ENCODE results near the gene ADGRV1.
"Not testable (repeated sequence)": the region's sequence is repeated elsewhere in the genome, so short reads cannot be mapped to it uniquely, and the experiment has no call there.

The ADGRV1 gene

DNA sequence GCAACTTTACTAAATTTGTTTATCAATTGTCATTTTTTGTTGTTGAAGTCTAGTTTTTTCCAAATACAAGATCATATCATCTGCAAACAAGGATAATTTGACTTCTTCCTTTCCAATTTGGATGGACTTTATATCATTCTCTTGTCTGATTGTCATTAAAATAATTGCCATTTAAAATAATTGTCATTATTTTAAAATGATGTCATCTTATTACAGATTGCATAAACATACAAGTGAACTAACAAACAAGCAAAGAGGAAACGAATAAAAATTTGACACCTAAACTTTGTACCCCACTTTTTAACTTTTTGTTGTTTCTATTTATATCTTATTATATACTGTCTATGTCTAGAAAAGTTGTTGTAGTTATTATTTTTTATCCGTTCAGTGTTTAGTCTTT, 275.2 kb downstream of the ADGRV1 start:
- DNase-seq = no peak

DNA sequence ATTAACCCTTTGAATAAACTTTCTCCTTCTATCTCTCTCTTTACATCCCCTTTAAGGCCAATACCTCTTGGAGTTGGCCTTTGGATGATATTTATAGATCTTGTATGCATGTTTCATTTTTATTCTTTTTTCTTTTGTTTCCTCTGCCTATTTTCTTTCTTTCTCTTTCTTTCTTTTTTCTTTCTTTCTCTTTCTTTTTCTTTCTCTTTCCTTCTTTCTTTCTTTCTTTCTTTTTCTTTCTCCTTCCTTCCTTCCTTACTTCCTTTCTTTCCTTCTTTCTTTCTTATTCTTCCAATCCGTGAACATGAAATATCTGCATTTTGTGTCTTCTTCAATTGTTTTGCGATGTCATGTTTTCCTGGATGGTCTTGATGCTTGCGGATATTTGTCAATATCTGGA, 276.1 kb downstream of the ADGRV1 start:
- DNase-seq = no peak

DNA sequence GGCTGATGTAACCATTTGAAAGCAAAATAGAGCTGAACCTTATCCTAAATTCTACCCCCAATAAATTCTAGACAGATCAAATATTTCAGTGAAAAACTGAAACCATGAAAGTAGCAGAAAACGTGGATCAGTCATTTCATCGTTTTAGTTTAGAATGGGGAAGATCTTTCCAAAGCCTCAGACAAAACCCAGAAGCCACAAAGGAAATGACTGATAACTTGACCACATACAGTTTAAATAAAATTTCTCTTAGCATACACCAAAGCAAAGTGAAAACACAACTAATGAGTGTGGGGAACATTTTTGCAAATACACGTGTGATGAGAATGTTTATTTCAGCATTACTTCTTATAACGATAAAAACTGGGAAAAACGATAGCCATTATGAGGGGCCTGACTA, 284.8 kb downstream of the ADGRV1 start:
- DNase-seq = no peak

DNA sequence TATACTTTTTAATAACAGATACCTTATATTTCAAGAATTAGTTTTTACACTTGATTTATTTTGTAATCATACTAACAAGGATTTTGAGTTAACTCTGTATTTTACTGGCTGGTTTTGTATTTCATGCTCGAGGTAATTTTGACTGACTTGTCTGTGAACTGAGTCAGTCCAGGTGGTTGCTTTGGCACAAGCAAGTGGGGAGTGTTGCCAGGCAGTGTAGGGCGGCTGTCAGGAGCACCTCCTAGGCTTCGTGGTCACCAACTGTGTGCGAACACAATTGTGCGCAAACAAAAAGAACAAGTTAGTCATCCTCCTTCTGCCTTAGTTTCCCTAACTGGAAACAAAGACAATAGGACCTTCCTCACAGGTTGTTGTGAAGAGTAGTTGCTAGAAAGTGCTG, 286.3 kb downstream of the ADGRV1 start:
- no peak for DNase-seq

DNA sequence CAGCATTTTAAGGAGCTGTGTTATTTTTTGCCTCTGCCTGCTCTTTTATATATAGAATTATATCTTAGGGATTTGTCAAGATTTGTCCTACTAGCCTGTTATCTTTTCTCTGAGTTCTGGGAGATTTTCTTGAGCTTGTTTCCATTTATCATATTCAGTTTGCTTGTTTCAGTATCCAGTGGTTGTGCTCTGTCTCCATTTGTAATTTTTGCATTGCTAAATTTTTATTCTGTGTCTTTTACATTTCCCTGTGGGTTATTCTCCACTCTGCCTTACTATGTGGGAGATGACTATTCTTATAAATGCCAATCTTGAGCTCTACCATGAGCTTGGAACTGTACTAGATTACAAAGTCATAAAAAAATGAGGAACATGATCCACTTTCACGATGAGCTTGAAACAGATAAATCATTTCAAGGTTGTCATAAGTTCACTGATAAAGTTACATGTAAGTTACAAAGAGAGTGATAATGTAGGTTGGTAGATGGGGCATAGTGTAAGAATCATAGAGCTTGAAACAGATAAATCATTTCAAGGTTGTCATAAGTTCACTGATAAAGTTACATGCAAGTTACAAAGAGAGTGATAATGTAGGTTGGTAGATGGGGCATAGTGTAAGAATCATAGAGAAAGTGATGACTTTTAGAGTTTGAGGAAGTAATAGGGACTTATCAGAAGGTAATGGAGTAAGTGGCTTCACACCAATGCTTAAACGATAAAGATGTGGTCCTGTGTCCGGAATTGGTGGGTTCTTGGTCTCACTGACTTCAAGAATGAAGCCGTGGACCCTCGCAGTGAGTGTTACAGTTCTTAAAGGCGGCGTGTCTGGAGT, 287.3 kb downstream of the ADGRV1 start:
- no peak for DNase-seq

DNA sequence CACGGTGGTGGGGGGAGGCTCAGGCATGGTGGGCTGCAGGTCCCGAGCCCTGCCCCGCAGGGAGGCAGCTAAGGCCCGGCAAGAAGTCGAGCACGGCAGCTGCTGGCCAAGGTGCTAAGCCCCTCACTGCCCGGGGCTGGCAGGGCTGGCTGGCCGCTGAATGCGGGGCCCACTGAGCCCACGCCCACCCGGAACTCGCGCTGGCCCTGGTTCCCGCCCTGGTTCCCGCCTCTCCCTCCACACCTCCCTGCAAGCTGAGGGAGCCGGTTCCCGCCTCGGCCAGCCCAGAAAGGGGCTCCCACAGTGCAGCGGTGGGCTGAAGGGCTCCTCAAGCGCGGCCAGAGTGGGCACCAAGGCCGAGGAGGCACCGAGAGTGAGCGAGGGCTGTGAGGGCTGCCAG, 289.0 kb downstream of the ADGRV1 start:
- DNase-seq = not testable (repeated sequence)

DNA sequence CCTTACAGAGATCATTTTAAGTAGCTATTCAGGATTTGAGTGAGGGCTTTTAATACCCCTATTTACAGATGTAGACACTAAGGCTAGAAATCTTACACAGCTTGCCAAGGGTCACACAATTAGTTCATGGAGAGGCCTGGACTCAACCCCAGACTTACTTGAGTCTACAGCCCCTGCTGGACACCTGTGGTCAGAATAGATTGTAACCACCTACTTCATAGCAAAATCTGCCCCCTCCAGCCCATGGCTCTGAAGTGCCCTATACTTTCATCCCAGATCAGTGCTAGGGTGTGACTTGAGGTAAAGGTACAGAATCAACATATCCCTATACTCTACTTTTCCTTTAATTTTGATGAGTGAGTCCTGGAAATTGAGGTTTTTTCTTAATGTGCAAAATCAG, 291.3 kb downstream of the ADGRV1 start:
- no peak for DNase-seq

DNA sequence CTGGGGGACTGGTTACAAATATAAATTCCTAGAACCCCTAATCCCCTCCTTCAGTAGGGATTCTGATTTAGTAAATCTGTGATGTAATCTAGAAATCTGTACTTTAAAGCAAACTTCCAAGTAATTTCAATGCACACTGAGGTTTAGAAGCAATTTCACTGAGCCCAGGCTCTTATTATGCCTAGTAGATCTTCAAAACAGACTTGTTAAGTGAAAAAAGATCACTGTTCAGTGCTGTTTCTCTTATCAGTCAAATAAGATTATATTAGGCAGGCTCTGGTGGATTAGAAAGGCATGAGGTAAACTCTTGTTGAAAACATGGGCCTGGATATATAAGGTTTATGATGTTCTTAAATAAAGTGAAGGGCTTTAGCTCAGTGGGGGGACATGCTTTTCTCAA, 293.9 kb downstream of the ADGRV1 start:
- no peak for DNase-seq

DNA sequence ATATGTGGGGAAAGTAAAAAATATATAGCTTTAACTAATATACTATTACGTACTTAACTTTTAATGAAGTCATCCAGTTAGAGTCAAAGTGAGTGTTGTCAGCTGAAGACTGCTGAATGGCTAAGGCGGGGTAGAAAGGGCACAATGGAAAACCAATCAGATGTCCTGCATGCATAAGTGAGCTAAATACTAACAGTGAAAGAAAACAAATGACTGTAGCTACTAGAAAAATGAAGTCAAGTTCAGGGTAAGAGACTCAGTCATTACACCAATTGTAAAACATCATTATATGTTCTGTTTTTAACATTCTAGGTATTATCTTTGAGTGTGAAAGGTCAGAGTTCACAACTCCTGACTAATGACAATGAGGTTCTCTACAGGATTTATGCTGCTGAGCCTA, 295.2 kb downstream of the ADGRV1 start:
- no peak for DNase-seq

DNA sequence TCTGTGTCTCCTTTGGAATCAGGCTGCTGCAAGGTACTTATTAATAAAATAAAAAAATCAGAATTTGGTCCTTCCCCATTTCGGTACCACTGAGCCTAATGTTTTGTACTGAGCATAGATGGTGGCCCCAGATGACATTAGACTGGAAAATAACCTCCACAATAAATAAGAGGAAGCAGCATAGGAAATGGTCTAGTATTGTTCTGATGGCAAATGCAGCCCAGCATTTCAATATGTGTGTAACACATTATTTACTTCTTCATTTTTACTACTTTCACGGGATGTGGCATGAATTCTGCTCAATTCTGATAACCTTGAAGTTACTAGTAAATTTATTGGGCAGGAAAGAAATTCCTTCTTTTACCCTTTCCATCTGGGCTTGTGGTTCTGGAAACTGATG, 295.6 kb downstream of the ADGRV1 start:
- no peak for DNase-seq

DNA sequence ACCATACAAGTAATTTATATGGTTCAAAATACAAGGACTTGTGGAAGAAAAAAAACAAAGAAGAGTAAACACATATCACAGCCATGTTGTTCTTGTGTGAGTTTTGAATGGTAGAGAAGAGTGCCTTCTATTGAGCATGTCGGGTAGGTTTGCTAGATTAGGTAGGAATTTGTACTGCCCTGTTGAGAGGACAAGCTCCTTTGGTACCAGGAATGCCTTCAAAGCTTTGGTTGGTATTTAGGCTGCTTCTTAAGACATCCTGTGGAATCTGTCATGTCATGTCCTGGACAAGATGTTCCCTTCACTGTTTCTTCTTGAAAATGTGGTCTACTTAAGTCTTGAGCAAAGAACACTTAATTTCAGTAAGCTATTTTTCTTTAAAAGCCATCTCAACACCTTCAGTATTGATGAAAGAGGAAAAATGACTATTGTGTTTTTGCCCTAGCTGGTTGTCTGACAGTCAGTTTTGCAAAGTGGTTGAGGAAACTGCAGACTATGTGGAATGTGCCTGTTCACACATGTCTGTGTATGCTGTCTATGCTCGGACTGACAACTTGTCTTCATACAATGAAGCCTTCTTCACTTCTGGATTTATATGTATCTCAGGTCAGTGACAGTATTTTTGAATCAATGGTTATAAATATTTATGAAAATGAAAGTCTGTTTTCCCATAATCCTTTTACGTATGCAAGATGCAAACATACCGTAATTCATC, 296.9 kb downstream of the ADGRV1 start:
- DNase-seq = no peak

DNA sequence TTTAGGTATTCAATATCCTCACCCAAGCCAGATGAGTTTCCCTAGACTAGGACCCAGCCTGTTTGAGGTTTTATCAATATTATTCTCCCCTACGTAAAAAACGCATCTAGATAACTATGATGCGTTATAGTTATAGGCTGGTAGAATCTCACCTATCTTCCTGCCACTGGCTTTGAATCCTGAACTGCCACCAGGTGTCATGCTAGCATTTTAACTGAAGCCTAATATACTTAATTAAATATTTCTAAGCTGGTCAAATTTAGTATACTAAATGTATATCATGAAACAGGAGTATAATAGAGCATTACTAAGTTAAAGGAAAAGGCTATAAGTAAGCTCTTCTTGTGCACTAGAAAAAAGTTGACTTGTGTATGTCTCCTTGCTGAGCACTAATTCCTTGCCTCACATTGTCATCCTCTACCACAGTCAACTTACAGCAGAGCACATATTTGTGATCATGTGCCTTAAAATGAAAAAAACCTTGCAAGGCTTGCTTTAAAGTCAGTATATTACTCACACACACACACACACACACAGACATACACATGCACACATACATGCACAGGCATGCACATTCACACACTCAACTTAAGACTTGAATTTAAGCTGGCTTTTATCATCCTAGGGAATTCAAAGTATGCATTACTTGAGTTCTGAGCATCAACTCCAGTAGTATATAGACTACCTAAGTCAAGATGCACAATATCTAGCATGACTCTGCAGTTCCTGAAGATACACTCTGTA, 303.4 kb downstream of the ADGRV1 start:
- DNase-seq = no peak

DNA sequence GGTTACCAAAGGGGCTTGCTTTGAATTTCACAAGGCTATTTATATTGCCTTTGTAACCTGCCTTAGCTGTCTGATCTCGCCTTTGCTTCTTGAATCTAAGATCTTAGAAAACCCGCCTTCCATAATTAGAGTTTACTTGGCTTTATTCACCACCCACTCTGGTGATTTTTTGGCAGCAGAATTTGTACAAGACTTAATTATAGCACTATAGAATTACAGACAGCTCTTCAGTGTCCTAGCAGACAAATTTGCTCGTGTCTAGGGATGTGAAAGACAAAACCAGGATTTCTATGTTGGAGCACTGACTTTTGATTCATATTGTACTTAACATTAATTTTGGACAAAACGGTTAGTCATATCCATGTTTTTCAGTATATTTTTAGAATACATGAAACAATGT, 306.6 kb downstream of the ADGRV1 start:
- no peak for DNase-seq

DNA sequence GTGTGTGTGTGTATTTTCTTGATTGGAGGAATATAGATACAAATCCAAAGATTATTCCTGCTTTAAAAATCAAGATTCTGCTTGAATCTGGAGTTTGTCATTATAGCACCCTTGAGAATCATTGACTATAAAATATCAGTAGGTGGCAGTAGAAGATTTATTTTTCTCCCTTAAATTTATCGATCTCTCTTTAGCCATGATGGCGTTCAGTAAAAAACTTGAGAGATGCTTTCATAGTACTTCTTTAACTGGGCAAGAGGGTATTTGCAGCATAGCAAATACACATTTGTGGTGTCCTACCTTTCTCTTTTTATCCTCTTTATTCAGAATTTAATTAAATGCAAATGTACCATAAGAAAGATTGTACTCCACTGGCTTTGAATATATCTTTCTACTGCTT, 307.7 kb downstream of the ADGRV1 start:
- no peak for DNase-seq

DNA sequence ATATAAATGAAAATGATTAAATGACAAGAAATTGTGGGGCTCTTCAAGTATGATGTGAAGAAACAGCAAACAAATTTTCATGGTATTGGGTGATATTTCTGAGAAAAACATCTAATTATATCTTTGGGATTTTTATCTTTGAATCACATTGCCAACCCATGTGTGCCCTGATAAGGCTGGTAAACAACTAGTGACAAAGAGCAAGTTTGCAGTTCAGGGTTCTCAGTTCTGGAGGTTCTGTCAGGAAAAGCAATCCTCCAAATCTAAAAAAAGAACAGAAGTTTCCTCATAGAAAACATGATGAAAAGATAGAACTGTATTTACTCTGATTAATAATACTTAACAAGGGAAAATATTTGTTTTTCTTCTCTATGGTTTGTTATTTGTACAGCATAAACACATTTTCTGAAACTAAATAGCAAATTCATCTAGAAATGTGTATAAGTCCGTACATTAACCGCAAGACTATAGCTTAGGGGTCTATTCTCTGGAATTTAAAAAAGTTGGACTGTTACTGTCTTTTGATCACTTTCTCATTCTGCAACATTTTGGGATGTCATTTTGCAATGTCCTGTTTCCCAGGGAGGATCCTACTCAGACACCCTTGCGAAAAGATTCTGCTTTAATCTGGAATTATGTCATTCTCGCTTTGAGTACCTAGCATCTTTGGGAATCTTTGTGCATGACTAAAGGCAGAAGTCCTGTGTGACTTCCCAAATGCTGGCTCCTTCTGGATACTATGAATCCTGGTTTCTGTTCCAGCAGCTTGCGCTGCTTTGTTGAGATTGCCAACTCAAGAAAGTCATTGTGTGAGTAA, 308.5 kb downstream of the ADGRV1 start:
- no peak for DNase-seq

DNA sequence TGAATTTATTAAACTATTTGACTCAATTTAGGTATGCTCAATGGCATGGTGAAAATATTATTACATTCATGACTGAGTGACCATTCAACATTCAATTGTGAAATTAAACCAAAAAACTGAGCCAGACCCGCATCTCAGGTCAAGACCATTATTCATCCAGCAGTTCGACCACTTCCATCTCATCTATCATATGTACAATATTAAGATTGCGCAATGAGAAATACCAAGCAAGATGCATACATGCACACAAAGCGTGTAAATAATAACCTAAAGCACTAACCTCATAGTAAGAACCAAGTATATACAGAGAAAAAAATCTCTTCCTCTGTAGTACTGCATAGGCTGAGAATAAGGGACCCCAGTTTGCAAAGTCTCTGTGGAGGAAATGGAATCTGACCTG, 310.2 kb downstream of the ADGRV1 start:
- DNase-seq = no peak

DNA sequence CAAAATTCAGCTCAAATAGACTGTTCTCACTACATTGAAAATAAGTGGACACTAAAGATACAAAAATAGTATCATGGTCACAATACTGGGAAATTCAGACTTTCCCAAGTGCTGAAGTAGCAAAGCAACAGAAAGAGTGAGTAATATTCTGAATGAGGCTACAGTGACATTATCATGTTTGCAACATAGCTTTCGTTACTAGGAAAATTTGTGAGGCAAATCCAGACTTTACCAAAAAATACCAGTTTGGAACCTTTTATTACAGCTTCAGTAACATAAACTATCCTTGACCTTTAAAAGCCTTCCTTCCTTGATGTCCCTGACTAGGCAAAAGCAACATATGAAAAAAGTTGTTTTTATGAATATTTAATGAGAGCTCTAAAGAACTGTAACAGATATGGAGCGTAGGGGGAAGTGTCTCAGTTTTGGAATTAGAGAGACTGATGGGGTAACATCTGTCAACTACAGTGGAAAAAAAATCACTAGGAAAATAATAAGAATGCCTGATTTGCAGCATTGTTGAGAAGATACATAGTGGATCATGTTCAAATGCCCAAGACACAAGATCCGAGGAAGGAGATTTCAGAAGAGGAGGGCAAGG, 312.9 kb downstream of the ADGRV1 start:
- DNase-seq = no peak

DNA sequence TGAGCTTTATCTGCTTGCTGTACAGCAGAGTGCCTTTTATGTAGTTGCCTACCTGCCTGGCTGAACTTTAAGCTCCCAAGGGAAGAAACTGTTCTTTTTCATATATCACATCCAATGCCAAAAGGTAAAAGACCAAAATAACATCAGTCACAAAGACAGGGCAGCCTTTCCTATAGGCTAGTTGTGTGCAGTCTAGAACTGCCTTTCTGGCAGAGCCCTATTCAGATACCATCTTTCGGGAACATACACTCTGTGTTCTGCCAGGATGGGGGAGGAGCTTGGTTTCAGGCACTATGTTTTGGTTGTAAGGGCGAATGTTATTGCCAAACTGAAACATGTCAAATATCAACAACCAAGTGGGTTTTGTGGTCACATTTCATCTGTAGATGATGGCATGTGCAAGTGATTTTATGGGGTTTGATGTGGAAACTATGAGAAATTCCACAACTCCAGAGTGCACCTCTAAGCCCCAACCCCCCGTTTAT, 314.5 kb downstream of the ADGRV1 start:
- no peak for DNase-seq

DNA sequence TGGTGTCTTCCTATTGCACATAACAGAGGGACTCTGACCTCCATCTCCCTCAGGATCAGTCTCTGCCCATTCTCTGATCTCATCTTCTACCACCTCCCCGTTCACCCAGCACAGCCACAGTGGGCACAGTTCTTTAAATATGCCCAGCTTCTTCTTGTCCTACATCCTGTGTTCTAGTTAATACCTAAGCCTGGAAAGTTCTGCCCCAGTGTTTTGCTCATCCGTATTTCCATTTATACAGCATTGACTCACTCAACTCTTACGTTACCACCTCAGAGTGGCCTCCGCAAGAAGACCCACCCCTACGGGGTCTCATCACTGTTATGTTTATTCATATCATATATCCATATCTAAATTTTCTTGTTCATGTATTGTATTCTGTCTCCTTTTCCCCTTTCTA, 315.5 kb downstream of the ADGRV1 start:
- no peak for DNase-seq

DNA sequence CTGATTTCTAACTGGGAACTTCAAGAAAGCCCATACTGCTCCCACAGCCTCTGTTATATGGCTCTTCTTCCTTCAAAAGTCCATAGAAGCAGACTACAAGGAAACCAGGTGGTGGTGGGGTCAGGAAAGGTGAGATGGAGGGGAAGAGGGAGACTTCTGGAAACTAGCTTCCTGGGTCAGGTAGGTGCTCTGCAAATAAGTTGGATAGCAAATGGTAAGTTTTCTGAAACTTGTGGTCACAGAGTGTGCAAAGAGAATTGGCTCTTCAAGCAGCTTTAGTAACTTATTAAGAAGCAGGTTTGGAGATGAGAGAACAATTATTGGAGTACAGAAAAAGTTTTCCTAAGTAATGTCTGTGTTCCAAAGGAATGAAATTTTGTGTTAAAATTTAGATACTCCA, 316.9 kb downstream of the ADGRV1 start:
- DNase-seq = no peak

DNA sequence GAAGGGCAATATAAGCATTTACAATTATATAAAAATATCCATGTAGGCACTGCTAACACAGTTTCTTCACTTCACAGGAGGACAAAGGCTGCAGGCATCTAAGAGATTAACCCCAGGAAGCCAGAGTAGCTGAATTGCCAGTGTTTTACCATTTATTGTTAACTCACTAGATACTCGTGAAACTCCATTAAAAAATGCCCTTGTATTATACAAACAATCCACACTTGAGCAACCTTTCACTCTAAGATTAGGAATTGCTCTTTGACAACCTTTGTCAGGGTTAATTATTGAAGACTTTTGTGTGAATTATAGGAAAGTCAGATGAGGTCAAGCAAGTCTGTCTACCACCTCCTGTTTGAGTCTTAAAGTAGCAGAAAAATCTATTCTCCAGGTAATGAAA, 317.8 kb downstream of the ADGRV1 start:
- DNase-seq = no peak

DNA sequence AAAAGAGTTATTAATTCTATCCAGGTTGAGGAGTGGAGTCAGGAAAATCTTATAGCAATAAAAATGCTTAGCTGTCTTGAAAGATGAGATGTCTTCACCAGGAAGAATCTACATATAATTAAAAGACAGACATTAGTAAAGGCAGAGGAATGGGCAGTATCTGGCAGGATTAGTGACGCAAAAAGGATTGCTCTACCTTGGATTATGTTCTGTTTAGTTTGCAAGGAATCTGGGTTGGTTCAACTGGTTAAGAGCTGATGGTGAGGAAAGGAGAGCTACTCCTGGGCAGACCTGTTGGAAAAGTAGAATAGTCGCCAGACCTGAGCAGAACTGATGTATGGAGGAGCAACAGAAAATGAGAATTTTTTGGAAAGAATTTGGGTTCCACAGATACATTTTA, 318.5 kb downstream of the ADGRV1 start:
- DNase-seq = no peak

Measured in activated effector memory CD4-positive, alpha-beta T cell treated with anti-CD3 and anti-CD28 coated beads, Interleukin-2, amount 50 U/mL, for 16 hours (primary cell).